Mucosa of gallbladder (tissue), 1 donor: ENCODE results near the gene KLHL3. TPM values are rescaled to one million over a fixed set of nuclear protein-coding genes. Genes with fewer than 3 reads are reported as not detected.

Source experiments
- DNase-seq: peaks from one replicate; pipeline ENCODE4 v3.0.0-alpha.2; 2020; ENCODE audit warnings: low spot score
- total RNA-seq: library from RNA; stranded (reverse); gene quantifications from one replicate; pipeline ENCODE4 v1.2.1, GENCODE V29; 2021
- donor health status: DM: no; HTN: no; CAD: no.

Gene KLHL3
- total RNA-seq, 1 donor from 2014 or later: 20.3 TPM

- peak; percentile 66 for DNase-seq
Measured at GRCh38 chr5:137743031-137743640, 7.2 kb upstream of the KLHL3 start.

GRCh38 chr5:137741718-137742117, 5.8 kb upstream of the KLHL3 start:
- DNase-seq: peak; percentile 27

- DNase-seq: no peak
Measured at GRCh38 chr5:137739737-137740136, 3.8 kb upstream of the KLHL3 start.

- no peak for DNase-seq
Measured at GRCh38 chr5:137738947-137739346, 3.1 kb upstream of the KLHL3 start.

GRCh38 chr5:137737349-137738131, 1.7 kb upstream of the KLHL3 start:
- peak; percentile 63 for DNase-seq

GRCh38 chr5:137736496-137736895, 607 bp upstream of the KLHL3 start:
- no peak for DNase-seq

- peak; percentile 29 for DNase-seq
Measured at GRCh38 chr5:137734962-137735554, 831 bp downstream of the KLHL3 start.

GRCh38 chr5:137734331-137734730, 1.6 kb downstream of the KLHL3 start:
- DNase-seq: no peak

GRCh38 chr5:137733922-137734321, 2.0 kb downstream of the KLHL3 start:
- no peak for DNase-seq

GRCh38 chr5:137733006-137733405, 2.9 kb downstream of the KLHL3 start:
- no peak for DNase-seq

- DNase-seq: no peak
Measured at GRCh38 chr5:137731176-137731575, 4.7 kb downstream of the KLHL3 start.

GRCh38 chr5:137730336-137730735, 5.6 kb downstream of the KLHL3 start:
- no peak for DNase-seq

GRCh38 chr5:137728048-137728447, 7.8 kb downstream of the KLHL3 start:
- DNase-seq: no peak

GRCh38 chr5:137727623-137728022, 8.3 kb downstream of the KLHL3 start:
- no peak for DNase-seq

- no peak for DNase-seq
Measured at GRCh38 chr5:137724251-137724650, 11.6 kb downstream of the KLHL3 start.

- DNase-seq: no peak
Measured at GRCh38 chr5:137718611-137719010, 17.3 kb downstream of the KLHL3 start.

GRCh38 chr5:137716337-137716736, 19.6 kb downstream of the KLHL3 start:
- no peak for DNase-seq

- DNase-seq: no peak
Measured at GRCh38 chr5:137715456-137715855, 20.4 kb downstream of the KLHL3 start.

- DNase-seq: no peak
Measured at GRCh38 chr5:137714946-137715345, 20.9 kb downstream of the KLHL3 start.

GRCh38 chr5:137714494-137714893, 21.4 kb downstream of the KLHL3 start:
- DNase-seq: no peak

GRCh38 chr5:137712139-137712667, 23.7 kb downstream of the KLHL3 start:
- no peak for DNase-seq

GRCh38 chr5:137710086-137710485, 25.8 kb downstream of the KLHL3 start:
- DNase-seq: no peak
